Nephron (organoid): Measurements from ENCODE around the gene WBP1L.
"Not testable (repeated sequence)": the region's sequence is repeated elsewhere in the genome, so short reads cannot be mapped to it uniquely, and the experiment has no call there.

Experiments used
- H3K27ac Mint-ChIP-seq, 3 experiments: 2 replicates each; pipeline ENCODE4 v1.8.0; 2020; ENCODE audit warnings: mixed read lengths in 3 of 3, mild to moderate bottlenecking in 2 of 3, moderate library complexity in 1 of 3
- H3K27me3 Mint-ChIP-seq: 2 replicates; pipeline ENCODE4 v1.8.0; 2021; ENCODE audit warnings: low read depth, mild to moderate bottlenecking, moderate library complexity, mixed read lengths
- H3K36me3 Mint-ChIP-seq: 2 replicates; pipeline ENCODE4 v1.8.0; 2020; ENCODE audit warnings: low read depth, mixed read lengths
- H3K4me1 Mint-ChIP-seq: 2 replicates; pipeline ENCODE4 v1.8.0; 2020; ENCODE audit warnings: mixed read lengths
- H3K4me3 Mint-ChIP-seq, 3 experiments: 2 replicates each; pipeline ENCODE4 v1.8.0; 2020; ENCODE audit warnings: mild to moderate bottlenecking in 3 of 3, mixed read lengths in 3 of 3, moderate library complexity in 2 of 3
- H3K9me3 Mint-ChIP-seq: 2 replicates; pipeline ENCODE4 v1.8.0; 2020; ENCODE audit warnings: mixed read lengths
- TF ChIP-seq, protein P1 (sequence below), 3 experiments: fragments of 200-600 bp; sonication (generic); IDR thresholded peaks; one replicate each; pipeline ENCODE4 v1.5.0; 2021; ENCODE audit warnings: antibody characterized with exemption in 3 of 3; ENCODE audit not compliant: unreplicated experiment in 3 of 3

Gene WBP1L

DNA sequence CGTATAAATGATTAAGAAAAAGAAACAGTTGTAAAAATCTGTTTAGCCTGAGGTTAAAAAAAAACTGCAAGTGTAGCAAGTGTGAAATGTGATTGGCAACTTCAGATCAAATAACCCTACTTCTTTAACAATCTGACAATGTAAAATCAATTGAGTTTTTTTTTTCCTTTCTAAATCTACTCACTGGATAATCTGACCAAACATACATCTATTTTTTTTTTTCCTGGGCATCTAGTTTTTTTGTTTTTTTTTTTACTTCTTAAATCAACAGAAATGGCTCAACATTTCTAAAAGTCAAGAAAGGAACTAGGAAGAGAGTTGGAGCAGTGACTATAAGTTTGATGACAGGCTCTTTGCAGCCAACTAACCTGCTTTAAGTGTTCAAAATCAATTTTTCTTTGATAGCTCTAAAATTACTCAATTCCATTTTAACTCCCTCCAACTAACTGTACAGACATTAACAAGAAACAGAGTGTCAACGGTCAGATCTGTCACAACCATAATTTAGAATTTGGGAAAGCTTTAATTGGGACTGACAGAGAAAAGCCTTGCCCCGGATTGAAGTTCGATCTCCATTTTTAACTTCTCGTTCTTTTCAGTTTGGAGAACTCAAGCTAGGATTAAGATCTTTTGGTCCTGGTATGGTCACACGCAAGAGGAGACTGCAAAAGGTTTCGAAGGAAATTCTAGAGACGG lies 30.8 kb upstream of the WBP1L start:
- H3K4me1 Mint-ChIP-seq, result peaks cover 56% of the 10 kb centered on the region
- no peaks in the 10 kb centered on the region for H3K36me3 Mint-ChIP-seq
- H3K4me3 Mint-ChIP-seq, result peak overlapping the region; percentile 90 to 98 (median 92)
- TF ChIP-seq, protein P1, sequence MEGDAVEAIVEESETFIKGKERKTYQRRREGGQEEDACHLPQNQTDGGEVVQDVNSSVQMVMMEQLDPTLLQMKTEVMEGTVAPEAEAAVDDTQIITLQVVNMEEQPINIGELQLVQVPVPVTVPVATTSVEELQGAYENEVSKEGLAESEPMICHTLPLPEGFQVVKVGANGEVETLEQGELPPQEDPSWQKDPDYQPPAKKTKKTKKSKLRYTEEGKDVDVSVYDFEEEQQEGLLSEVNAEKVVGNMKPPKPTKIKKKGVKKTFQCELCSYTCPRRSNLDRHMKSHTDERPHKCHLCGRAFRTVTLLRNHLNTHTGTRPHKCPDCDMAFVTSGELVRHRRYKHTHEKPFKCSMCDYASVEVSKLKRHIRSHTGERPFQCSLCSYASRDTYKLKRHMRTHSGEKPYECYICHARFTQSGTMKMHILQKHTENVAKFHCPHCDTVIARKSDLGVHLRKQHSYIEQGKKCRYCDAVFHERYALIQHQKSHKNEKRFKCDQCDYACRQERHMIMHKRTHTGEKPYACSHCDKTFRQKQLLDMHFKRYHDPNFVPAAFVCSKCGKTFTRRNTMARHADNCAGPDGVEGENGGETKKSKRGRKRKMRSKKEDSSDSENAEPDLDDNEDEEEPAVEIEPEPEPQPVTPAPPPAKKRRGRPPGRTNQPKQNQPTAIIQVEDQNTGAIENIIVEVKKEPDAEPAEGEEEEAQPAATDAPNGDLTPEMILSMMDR (IDR thresholded peaks at IDR 0.05; ENCODE audit: unreplicated experiment in 3 of 3), result no peak
- peak overlapping the region; percentile 93 to 99 (median 98) for H3K27ac Mint-ChIP-seq
- no peaks in the 10 kb centered on the region for H3K9me3 Mint-ChIP-seq
- no peaks in the 10 kb centered on the region for H3K27me3 Mint-ChIP-seq

DNA sequence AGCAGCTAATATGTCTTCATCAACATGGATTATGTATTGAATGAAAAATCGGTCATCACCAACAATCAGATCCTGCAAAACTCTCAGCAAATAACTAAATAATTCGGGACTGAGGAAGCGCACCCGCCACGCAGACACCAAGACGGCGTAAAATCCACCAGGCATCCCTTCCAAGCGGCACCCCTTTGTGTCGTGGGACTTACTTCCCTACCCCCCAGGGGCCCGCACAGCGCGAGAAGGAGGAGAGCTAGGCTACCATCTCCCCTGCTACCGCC lies 30.3 kb upstream of the WBP1L start:
- TF ChIP-seq, protein P1 (IDR thresholded peaks at IDR 0.05; ENCODE audit: unreplicated experiment in 3 of 3), result peak in 2 of 3 experiments; percentile 52 to 56
- Mint-ChIP-seq H3K4me1 (peaks cover 61% of the 10 kb centered on the region), H3K27ac (peak overlapping the region; percentile 93 to 99 (median 98)), H3K9me3 (no peaks in the 10 kb centered on the region), H3K27me3 (no peaks in the 10 kb centered on the region), H3K4me3 (peak overlapping the region; percentile 90 to 98 (median 92)), H3K36me3 (no peaks in the 10 kb centered on the region)

DNA sequence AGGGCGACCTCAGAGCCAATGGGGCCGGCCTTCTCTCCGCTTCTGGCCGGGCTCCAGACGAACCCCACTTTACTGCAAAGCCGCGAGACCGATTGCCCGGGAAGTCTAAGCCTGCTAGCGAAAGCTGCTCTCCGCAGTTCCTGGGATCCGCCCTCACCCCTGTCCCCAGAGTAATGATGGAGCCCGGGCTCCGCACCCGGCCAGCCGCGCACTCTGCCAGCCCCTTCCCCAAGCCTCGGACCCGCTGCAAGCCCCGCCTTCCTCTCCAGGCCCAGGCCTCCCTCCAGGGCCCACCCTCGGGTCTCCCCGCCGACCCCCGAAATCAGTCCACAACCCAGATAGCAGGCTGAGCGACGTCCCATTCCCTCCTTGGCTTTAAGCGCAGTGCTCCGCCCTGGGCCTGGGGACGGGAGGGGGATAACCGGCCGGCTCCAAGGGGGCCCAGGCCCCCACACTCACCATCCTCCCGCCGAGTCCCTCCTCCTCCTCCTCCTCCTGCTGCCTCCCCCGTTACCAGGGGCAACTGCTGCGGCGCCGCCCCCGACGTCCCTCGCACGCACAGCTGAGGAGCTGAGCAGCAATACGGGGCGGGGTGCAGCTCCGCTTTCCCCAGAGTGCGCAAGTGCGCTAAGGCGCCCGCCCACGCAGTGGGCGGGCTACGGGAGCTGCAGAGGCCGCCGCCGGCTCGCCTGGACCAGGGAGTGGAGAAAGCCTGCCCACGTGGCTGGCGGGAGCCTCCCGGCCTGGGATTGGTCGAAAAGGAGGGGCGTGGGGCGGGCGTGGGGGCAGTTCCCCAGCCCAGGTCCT lies 29.7 kb upstream of the WBP1L start, which contains the start of gene ARL3:
TSS of gene ARL3 (minus strand) at position 584 of the 807 bp plus-strand sequence. CDS start at position 462, 122 bp downstream.
- Mint-ChIP-seq H3K36me3 (no peaks in the 10 kb centered on the region), H3K27ac (peak within 1 kb of the TSS; percentile 93 to 99 (median 98)), H3K9me3 (no peaks in the 10 kb centered on the region), H3K27me3 (no peaks in the 10 kb centered on the region), H3K4me1 (peaks cover 65% of the 10 kb centered on the region), H3K4me3 (peak within 1 kb of the TSS; percentile 90 to 98 (median 92))
- TF ChIP-seq, protein P1 (IDR thresholded peaks at IDR 0.05; ENCODE audit: unreplicated experiment in 3 of 3), result peak in 2 of 3 experiments; percentile 6 to 51

DNA sequence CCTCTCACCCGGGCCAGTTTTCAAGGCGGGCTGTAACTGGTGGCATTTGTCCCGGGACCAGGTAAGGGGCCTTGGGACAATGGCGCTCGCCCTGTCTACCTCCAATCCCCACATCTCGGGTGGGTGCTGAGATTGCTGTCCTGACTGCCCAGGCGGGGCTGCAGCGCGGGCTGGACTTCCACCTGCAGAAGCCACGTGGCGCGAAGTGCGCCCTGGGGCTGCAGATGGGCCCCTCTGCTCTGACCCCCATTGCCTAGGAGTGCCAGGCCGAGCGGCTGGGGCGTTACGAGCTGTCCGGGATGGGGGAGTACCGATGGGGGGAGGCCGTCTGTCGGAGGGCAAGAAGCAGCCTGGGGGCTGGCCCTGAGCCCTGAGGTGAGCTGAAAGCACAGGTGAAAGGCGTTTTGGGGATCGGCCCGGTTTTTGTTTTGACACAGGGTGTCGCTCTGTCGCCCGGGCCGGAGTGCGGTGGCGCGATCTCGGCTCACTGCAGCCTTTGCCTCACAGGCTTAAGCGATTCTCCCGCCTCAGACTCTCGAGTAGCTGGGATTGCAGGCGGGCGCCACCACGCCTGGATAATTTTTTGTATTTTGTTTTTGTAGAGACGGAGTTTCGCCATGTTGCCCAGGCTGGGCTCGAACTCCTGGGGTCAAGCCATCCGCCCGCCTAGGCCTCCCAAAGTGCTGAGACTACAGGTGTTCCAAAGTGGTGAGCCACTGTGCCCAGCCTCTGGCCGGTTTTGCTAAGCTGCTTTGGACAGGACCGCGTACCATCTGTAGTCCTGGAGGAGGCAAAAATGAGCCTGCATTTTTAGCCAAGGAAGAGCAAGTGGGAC lies 28.9 kb upstream of the WBP1L start, which contains the start of gene SFXN2:
TSS of gene SFXN2 (plus strand) at position 16 of the 835 bp plus-strand sequence. CDS start 12,001 bp downstream, outside the sequence.
- Mint-ChIP-seq H3K27ac (peak within 1 kb of the TSS; percentile 93 to 99 (median 98)), H3K27me3 (no peaks in the 10 kb centered on the region), H3K9me3 (no peaks in the 10 kb centered on the region), H3K4me1 (peaks cover 71% of the 10 kb centered on the region), H3K4me3 (peak within 1 kb of the TSS; percentile 90 to 98 (median 92)), H3K36me3 (peaks cover 4% of the 10 kb centered on the region)
- TF ChIP-seq, protein P1 (IDR thresholded peaks at IDR 0.05; ENCODE audit: unreplicated experiment in 3 of 3), result no peak

DNA sequence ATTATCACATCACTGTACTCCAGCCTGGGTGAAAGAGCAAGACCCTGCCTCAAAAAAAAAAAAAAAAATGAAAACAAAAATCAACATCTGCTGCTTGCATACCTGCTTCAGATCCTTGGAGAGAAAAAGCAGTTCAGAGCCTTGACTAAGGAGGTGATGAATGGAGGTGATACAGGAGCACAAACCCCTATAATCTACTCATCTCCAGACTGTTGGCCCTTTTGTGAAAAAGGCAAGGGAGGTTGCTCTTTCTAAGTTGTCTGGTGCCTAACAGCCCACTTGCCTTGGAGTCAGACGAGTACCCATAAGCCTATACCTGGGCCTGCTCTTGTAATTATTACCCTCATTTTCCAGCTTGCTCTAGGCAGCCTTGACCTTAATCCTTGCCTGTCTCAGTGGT lies 27.9 kb upstream of the WBP1L start:
- H3K4me1 Mint-ChIP-seq, result peaks cover 67% of the 10 kb centered on the region
- H3K27ac Mint-ChIP-seq, result peak overlapping the region; percentile 81 to 99 (median 98)
- peak overlapping the region; percentile 82 to 92 (median 90) for H3K4me3 Mint-ChIP-seq
- no peaks in the 10 kb centered on the region for H3K27me3 Mint-ChIP-seq
- TF ChIP-seq, protein P1 (IDR thresholded peaks at IDR 0.05; ENCODE audit: unreplicated experiment in 3 of 3), result no peak
- H3K9me3 Mint-ChIP-seq, result no peaks in the 10 kb centered on the region
- peaks cover 4% of the 10 kb centered on the region for H3K36me3 Mint-ChIP-seq

DNA sequence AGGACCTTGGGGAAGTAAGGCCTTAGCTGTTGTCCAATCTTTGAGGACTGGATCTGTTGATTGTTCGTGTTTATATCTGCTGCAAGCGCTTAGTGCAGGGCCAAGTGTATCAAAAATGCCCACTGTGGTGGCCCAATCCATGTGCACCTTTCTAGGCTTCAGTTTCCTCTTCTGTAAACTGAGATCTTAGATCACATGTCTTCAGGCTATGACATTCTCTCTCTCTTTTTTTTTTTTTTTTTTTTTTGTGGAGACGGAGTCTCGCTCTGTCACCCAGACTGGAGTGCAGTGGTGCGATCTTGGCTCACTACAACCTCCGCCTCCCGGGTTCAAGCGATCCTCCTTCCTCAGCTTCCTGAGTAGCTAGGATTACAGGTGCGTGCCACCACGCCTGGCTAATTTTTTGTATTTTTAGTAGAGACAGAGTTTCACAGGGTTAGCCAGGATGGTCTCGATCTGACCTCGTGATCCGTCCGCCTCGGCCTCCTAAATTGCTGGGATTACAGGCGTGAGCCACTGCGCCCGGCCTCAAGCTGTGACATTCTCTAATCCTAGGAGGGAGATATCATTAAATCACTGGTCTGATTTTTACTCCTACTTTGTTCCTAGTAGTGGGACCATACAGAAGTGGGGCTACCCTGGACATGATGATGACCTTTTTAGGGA lies 26.7 kb upstream of the WBP1L start:
- peaks cover 72% of the 10 kb centered on the region for H3K4me1 Mint-ChIP-seq
- H3K27me3 Mint-ChIP-seq, H3K36me3 Mint-ChIP-seq, H3K9me3 Mint-ChIP-seq: not testable (repeated sequence)
- H3K4me3 Mint-ChIP-seq, result peak overlapping the region; percentile 79 to 92 (median 90)
- peak overlapping the region; percentile 98 to 99 (median 99) for H3K27ac Mint-ChIP-seq
